Cardiac ventricle fibroblast (primary cell): ENCODE results near the gene STAM. TPM values are rescaled to one million over a fixed set of nuclear protein-coding genes. Genes with fewer than 3 reads are reported as not detected.

Source experiments
- total RNA-seq: library from RNA; depleted of rRNA; stranded (reverse); fragments of >200 nt; gene quantifications from 2 replicates; pipeline ENCODE4 v1.2.3, GENCODE V29; 2015

STAM gene
- total RNA-seq: 15.6 and 17.0 TPM in 2 replicates

DNA sequence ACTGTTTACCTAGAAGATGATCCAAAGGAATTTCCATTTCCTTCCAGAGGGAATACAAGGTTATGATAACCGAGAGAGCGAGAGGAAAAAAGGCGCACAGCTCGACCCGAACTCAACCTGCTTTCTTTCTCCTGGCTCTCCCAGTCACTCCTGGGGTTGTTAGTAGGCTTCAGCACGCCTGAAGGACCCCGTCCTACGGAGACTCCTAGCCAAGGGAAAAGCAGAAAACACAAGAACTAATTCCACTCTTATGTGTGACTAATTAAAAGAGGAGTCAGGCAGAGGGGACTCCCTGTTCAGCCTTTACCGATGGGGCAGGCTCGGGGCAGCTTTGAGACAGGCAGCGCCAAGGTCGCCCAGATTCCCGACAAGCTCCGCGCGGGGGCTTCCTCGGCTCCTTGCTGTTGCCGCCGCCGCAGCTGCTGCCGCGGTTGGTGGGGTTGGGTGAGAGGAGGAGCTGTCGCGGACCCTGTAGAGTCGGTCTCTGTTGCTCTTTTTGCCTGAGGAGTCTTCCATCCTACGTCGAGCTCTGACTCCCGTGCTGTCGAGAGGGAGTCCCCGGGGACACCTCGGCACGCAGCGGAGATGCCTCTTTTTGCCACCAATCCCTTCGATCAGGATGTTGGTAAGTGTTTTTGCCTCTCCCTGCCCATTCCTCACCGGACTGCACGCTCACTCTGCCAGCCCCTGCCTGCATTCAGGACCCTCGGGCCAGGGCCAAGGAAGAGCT, at the start of gene STAM:
TSS of gene STAM (plus strand) at position 397 of the 730 bp plus-strand sequence. CDS start at position 586, 189 bp downstream.

DNA sequence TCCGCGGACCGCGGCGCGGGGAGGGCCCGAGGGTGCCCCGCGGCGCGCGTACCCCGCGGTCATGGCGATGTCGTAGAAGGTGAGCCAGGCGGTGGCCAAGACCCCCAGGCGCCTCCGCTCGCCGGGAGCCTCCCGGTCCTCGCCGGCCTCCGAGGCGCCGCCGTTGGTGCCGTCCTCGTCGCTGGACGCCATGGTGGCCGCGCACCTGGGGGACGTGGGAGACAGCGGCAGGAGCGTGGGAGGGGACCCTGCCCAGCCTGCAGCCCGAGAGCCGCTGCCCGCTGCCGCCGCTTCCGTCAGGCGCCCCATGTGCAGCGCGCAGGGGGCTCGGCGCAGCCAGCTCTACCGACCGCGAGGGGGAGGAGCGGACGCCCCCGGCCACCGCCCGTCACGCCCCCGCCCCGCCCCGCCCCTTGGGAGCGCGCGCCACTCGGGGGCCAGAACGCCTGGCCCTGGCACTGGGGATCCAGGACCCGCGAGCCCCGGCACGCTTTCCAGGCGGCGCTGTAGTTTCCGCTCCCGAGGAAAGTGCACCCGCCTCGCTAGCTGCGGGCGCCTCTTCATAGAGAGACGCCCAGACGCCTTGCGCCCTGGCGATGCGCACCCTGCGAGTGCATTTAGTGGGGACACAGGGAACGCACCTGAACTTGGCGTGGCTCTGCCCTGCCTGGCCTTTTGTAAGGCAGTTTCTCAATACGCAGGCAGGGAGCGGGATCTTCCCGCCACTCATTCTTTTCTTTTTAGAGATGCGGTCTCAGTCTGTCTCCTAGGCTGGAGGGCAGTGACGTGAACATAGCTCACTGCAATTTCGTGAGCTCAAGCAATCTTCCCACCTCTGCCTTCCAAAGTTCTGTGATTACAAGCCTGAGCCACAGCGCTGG, 26.7 kb upstream of the STAM start, which contains the start of gene HACD1:
TSS of gene HACD1 (minus strand) at position 344 of the 881 bp plus-strand sequence. CDS start at position 309, 35 bp downstream.

DNA sequence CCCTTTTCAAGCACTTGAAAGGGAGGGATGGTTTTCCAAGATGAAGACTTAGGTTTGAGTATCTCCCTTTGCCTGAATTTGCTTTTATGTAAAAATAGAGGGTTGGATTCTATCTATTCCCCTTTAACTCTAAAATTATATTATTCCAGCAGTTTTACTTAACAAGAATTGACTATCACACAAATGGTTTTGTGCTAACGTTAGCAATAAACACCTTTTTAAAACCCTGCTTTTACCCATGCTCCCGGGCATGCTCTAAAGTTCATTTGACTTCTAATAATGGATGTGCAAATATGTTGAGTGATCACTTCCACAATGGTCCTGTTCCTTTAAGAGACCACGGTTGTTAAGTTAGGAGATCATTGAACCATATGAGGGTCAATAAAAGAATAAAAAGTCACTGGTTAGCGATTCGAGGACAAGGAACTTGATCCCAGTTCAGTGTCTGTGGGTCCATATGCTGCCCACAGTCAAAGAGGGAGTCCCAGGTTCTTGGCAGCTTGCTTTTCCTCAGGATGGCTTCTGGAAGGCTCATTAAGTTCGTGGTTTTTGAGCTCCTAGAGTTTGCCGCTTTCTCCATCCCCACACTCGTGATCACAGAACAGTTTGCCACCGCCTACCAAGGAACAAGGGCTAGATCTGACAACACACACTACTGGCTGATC, 108.0 kb downstream of the STAM start, which contains the start of gene TMEM236:
TSS of gene TMEM236 (plus strand) at position 421 of the 665 bp plus-strand sequence. CDS start at position 516, 95 bp downstream.

Other genes with a start within 250 kb of the STAM start
- not detected in 2 replicates for gene ST8SIA6, start 189.6 kb upstream of the STAM start, total RNA-seq
- gene HACD1, start 26.8 kb upstream of the STAM start, total RNA-seq: 2.1 and 8.5 TPM in 2 replicates
- 0.06 and 0.15 TPM in 2 replicates for gene TMEM236, start 108.0 kb downstream of the STAM start, total RNA-seq
- gene MRC1, start 165.2 kb downstream of the STAM start, total RNA-seq: 0.19 and 0.59 TPM in 2 replicates